CD14-positive monocyte (primary cell): ENCODE results near the gene IRF7. TPM values are rescaled to one million over a fixed set of nuclear protein-coding genes. Genes with fewer than 3 reads are reported as not detected.

Source experiments
- DNase-seq, 3 donors: peaks; one replicate each; pipeline ENCODE4 v3.0.0-alpha.2; 2011 to 2022
- H2AFZ ChIP-seq: 2 replicates; pipeline ENCODE4 v1.6.0; 2012; ENCODE audit warnings: mild to moderate bottlenecking, low read depth, low read length, inconsistent platforms; ENCODE audit not compliant: insufficient read depth, poor library complexity, severe bottlenecking
- H3K27ac ChIP-seq, 2 donors: 1 replicate in 1 of 2; 2 replicates in 1 of 2; pipeline ENCODE4 v1.5.1; 2012 to 2013; ENCODE audit warnings: low read length in 2 of 2, control low read depth in 1 of 2, inconsistent platforms in 1 of 2, low read depth in 1 of 2, mild to moderate bottlenecking in 1 of 2
- H3K27me3 ChIP-seq, 2 donors: one replicate each; pipeline versions ENCODE4 v1.6.0 to v1.6.1; 2011 to 2013; ENCODE audit warnings: low read length in 2 of 2; ENCODE audit not compliant: control insufficient read depth in 2 of 2, insufficient read depth in 2 of 2
- H3K36me3 ChIP-seq, 2 donors: replicated peaks in 1 of 2; 1 replicate in 1 of 2; 2 replicates in 1 of 2; pipeline versions ENCODE4 v1.5.1 to v1.6.1; 2012 to 2013; ENCODE audit warnings: low read length in 2 of 2, control low read depth in 1 of 2, inconsistent platforms in 1 of 2, mild to moderate bottlenecking in 1 of 2; ENCODE audit not compliant: insufficient read depth in 2 of 2, control insufficient read depth in 1 of 2
- H3K4me1 ChIP-seq, 2 donors: 1 replicate in 1 of 2; 2 replicates in 1 of 2; pipeline versions ENCODE4 v1.5.1 to v1.6.1; 2012 to 2013; ENCODE audit warnings: low read length in 2 of 2, control low read depth in 1 of 2, inconsistent platforms in 1 of 2, mild to moderate bottlenecking in 1 of 2, moderate library complexity in 1 of 2; ENCODE audit not compliant: insufficient read depth in 2 of 2, control insufficient read depth in 1 of 2
- H3K4me2 ChIP-seq: replicated peaks from 2 replicates; pipeline ENCODE3; 2012; ENCODE audit warnings: low read length, moderate library complexity, mild to moderate bottlenecking; ENCODE audit not compliant: poor library complexity, severe bottlenecking; ENCODE audit errors: extremely low read depth
- H3K4me3 ChIP-seq, 3 experiments: fragments of 200-600 bp in 1 of 3; sonication (generic) in 1 of 3; replicated peaks in 1 of 3; 1 replicate in 2 of 3; 2 replicates in 1 of 3; pipeline ENCODE4 v1.5.1; 2011 to 2013; ENCODE audit warnings: low read length in 3 of 3, mild to moderate bottlenecking in 3 of 3, control low read depth in 2 of 3, low read depth in 2 of 3, inconsistent platforms in 1 of 3, moderate library complexity in 1 of 3
- H3K79me2 ChIP-seq: 2 replicates; pipeline ENCODE4 v1.6.0; 2012; ENCODE audit warnings: mild to moderate bottlenecking, control low read depth, inconsistent platforms, low read length, moderate library complexity; ENCODE audit not compliant: insufficient read depth
- H3K9ac ChIP-seq: 2 replicates; pipeline ENCODE4 v1.6.0; 2017; ENCODE audit warnings: low read length, mild to moderate bottlenecking; ENCODE audit not compliant: insufficient read depth, poor library complexity, severe bottlenecking
- H3K9me3 ChIP-seq, 2 donors: replicated peaks in 1 of 2; 1 replicate in 1 of 2; 2 replicates in 1 of 2; pipeline versions ENCODE4 v1.5.1 to v1.6.1; 2012 to 2013; ENCODE audit warnings: low read length in 2 of 2, control low read depth in 1 of 2; ENCODE audit not compliant: control insufficient read depth in 1 of 2, insufficient read depth in 1 of 2
- H4K20me1 ChIP-seq: 2 replicates; pipeline ENCODE4 v1.6.0; 2012; ENCODE audit warnings: mild to moderate bottlenecking, low read length, control low read depth, moderate library complexity; ENCODE audit not compliant: insufficient read depth
- H3K27ac Mint-ChIP-seq, 7 donors: one replicate each; pipeline ENCODE4 v1.8.0; 2020; ENCODE audit warnings: mild to moderate bottlenecking in 7 of 7, mixed read lengths in 7 of 7, moderate library complexity in 6 of 7, inconsistent platforms in 2 of 7
- H3K27me3 Mint-ChIP-seq, 3 donors: one replicate each; pipeline ENCODE4 v1.8.0; 2021 to 2022; ENCODE audit warnings: low read depth in 3 of 3, mild to moderate bottlenecking in 3 of 3, mixed read lengths in 3 of 3, moderate library complexity in 3 of 3, inconsistent platforms in 1 of 3
- H3K36me3 Mint-ChIP-seq, 2 donors: one replicate each; pipeline ENCODE4 v1.8.0; 2020; ENCODE audit warnings: mixed read lengths in 2 of 2, inconsistent platforms in 1 of 2, mild to moderate bottlenecking in 1 of 2
- H3K4me1 Mint-ChIP-seq: one replicate; pipeline ENCODE4 v1.8.0; 2020; ENCODE audit warnings: mild to moderate bottlenecking, mixed read lengths
- H3K4me3 Mint-ChIP-seq, 2 donors: one replicate each; pipeline ENCODE4 v1.8.0; 2020; ENCODE audit warnings: mild to moderate bottlenecking in 2 of 2, mixed read lengths in 2 of 2, moderate library complexity in 1 of 2
- H3K9me3 Mint-ChIP-seq, 7 donors: one replicate each; pipeline ENCODE4 v1.8.0; 2020 to 2022; ENCODE audit warnings: mixed read lengths in 7 of 7, mild to moderate bottlenecking in 6 of 7, moderate library complexity in 6 of 7, inconsistent platforms in 2 of 7
- WGBS: methylation state at CpG from one replicate; pipeline ENCODE4 v1.1.5; 2013; ENCODE audit warnings: missing lambda C conversion rate; ENCODE audit not compliant: insufficient coverage; 5-methylcytosine and 5-hydroxymethylcytosine counted together
- intact Hi-C, 2 donors: fragments of 100-400 bp; cut with micrococcal nuclease; formaldehyde crosslinking; loops; one replicate each; pipeline versions ENCODE4 v1.15.0 to v1.15.1; 2023
- polyA plus RNA-seq, 3 donors: library from polyadenylated mRNA; depleted of rRNA in 1 of 3; unstranded in 2 of 3; stranded (reverse) in 1 of 3; fragments of 300-500 nt in 2 of 3; fragments of >200 nt in 1 of 3; fragmentation: Illumina TruSeq in 2 of 3; gene quantifications; 1 replicate in 2 of 3; 2 replicates in 1 of 3; pipeline ENCODE4 v1.2.3, GENCODE V29; 2012 to 2021
- TF ChIP-seq, protein P1 (sequence below): fragments of 200-600 bp; IDR thresholded peaks from one replicate; pipeline ENCODE4 v1.8.0; 2022; ENCODE audit warnings: antibody characterized with exemption, mild to moderate bottlenecking

Gene IRF7
- polyA plus RNA-seq, 3 donors = 38.6 to 125 (median 42.9) TPM

DNA sequence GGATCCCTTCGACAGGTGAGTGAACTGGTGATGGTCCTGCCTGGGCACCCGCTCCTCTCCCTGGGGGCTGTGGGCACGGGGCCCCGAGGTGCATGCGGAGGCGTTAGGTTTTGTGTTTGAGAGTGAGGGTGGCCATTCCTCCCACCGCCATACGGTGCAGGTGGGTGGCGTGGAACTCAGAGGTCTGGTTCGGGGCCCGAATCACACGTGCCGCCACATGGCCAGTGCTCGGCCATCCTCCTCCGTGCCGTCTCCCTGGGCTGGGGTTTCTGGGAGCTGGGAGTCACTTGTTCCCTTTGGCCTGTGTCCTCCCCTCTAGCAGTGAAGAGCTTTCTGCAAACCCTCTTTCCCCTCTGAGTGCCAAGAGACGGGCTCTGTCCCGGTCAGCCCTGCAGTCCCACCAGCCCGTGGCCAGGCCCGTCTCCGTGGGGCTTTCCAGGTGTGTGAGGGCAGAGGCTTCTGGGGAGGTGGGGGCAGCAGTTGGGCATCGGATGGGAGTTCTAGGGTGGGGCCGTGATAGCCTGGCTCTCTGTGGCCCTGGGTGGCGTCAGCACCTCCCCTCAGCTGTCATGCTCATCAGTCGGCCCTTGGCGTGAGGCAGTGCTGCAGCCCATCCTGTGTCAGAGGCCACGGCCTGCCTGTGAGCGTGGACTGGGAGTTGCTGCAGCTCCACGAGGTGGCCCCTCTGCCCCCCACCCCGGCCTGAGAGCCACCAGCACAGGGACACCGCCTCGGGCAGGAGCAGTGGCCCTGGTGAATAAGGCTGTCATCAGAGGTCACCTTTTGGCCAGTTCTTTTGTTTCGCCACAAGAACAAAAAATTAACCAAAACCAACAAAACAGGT lies 10.2 kb downstream of the IRF7 start:
- H3K9me3 ChIP-seq = no peaks in the 10 kb centered on the region
- intact Hi-C loops = no loop called here
- H3K36me3 Mint-ChIP-seq = peaks cover 66 to 91% of the 10 kb centered on the region in 2 donors
- H3K9me3 Mint-ChIP-seq = no peaks in the 10 kb centered on the region
- H3K4me1 ChIP-seq = no peaks in the 10 kb centered on the region
- H3K27ac ChIP-seq = no peak overlapping the region
- no peaks in the 10 kb centered on the region for H3K27me3 ChIP-seq
- H3K79me2 ChIP-seq = no peaks in the 10 kb centered on the region
- no peak overlapping the region for H3K9ac ChIP-seq
- H3K4me3 Mint-ChIP-seq = peak overlapping the region in 1 of 2 donors; percentile 34
- no peak for DNase-seq
- TF ChIP-seq, protein P1, sequence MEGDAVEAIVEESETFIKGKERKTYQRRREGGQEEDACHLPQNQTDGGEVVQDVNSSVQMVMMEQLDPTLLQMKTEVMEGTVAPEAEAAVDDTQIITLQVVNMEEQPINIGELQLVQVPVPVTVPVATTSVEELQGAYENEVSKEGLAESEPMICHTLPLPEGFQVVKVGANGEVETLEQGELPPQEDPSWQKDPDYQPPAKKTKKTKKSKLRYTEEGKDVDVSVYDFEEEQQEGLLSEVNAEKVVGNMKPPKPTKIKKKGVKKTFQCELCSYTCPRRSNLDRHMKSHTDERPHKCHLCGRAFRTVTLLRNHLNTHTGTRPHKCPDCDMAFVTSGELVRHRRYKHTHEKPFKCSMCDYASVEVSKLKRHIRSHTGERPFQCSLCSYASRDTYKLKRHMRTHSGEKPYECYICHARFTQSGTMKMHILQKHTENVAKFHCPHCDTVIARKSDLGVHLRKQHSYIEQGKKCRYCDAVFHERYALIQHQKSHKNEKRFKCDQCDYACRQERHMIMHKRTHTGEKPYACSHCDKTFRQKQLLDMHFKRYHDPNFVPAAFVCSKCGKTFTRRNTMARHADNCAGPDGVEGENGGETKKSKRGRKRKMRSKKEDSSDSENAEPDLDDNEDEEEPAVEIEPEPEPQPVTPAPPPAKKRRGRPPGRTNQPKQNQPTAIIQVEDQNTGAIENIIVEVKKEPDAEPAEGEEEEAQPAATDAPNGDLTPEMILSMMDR = no peak
- peaks cover 23% of the 10 kb centered on the region for H4K20me1 ChIP-seq
- H3K4me2 ChIP-seq = no peak overlapping the region
- peaks cover 0 to 2% (median 0%) of the 10 kb centered on the region in 3 donors for H3K27me3 Mint-ChIP-seq
- H2AFZ ChIP-seq = no peak overlapping the region
- H3K36me3 ChIP-seq = peaks cover 89 to 97% of the 10 kb centered on the region in 2 donors
- no peak overlapping the region for H3K4me3 ChIP-seq
- 97% methylated on average over 28 of the region's 33 CpGs for WGBS
- H3K27ac Mint-ChIP-seq = peak overlapping the region in 2 of 7 donors; percentile 10 to 41
- no peaks in the 10 kb centered on the region for H3K4me1 Mint-ChIP-seq

DNA sequence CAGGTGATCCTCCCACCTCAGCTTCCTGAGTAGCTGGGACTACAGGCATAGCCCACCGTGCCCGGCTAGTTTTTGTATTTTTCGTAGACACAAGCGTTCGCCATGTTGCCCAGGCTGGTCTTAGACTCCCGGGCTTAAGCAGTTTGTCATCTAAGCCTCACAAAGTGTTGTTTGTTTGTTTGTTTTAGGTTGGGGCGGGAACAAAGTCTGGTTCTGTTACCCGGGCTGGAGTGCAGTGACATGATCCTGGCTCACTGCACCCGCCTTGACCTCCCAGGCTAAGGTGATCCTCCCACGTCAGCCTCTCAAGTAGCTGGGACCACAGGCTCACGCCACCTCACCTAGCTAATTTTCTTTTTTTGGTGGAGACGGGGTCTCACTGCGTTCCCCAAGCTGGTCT lies 12.6 kb downstream of the IRF7 start:
- intact Hi-C loops = no loop called here
- Histone ChIP-seq H3K9ac (no peak overlapping the region), H4K20me1 (peaks cover 28% of the 10 kb centered on the region), H2AFZ (no peak overlapping the region), H3K4me2 (no peak overlapping the region), H3K27me3 (no peaks in the 10 kb centered on the region), H3K4me3 (no peak overlapping the region), H3K9me3 (no peaks in the 10 kb centered on the region), H3K79me2 (no peaks in the 10 kb centered on the region), H3K36me3 (peaks cover 83 to 94% of the 10 kb centered on the region in 2 donors), H3K27ac (no peak overlapping the region), H3K4me1 (no peaks in the 10 kb centered on the region)
- TF ChIP-seq, protein P1 = no peak
- WGBS = 96% methylated on average over 8 of the region's 13 CpGs
- no peak for DNase-seq
- peaks cover 0 to 2% (median 0%) of the 10 kb centered on the region in 3 donors for H3K27me3 Mint-ChIP-seq
- peak overlapping the region in 1 of 7 donors; percentile 15 for H3K27ac Mint-ChIP-seq
- peaks cover 67 to 95% of the 10 kb centered on the region in 2 donors for H3K36me3 Mint-ChIP-seq
- H3K4me3 Mint-ChIP-seq = no peak overlapping the region
- no peaks in the 10 kb centered on the region for H3K9me3 Mint-ChIP-seq
- no peaks in the 10 kb centered on the region for H3K4me1 Mint-ChIP-seq
